HG02981 (cell line): Measurements from ENCODE around the gene CACNA1C.

Source experiments
- ATAC-seq: cut with Tn5 transposase; IDR thresholded peaks from one replicate; pipeline ENCODE4 v1.9.1; 2021; ENCODE audit warnings: mild to moderate bottlenecking, moderate library complexity; ENCODE audit not compliant: unreplicated experiment

Gene CACNA1C

GRCh38 chr12:2052826-2053678 is at the start of gene CACNA1C:
Gene CACNA1C, plus strand, starts transcription at chr12:2052987. Its CDS starts 576 bp downstream, at chr12:2053563.
- ATAC-seq = no peak

GRCh38 chr12:2003676-2004112 is 49.1 kb upstream of the CACNA1C start:
- no peak for ATAC-seq

- peak; percentile 99 for ATAC-seq
Measured at GRCh38 chr12:2004113-2004929, 48.5 kb upstream of the CACNA1C start, which contains the start of gene DCP1B. Gene DCP1B, minus strand, starts transcription at chr12:2004457. Its CDS starts 26 bp downstream, at chr12:2004431.

GRCh38 chr12:2008677-2009076 is 44.1 kb upstream of the CACNA1C start:
- no peak for ATAC-seq

GRCh38 chr12:2009623-2010022 is 43.2 kb upstream of the CACNA1C start:
- ATAC-seq = no peak

DNA sequence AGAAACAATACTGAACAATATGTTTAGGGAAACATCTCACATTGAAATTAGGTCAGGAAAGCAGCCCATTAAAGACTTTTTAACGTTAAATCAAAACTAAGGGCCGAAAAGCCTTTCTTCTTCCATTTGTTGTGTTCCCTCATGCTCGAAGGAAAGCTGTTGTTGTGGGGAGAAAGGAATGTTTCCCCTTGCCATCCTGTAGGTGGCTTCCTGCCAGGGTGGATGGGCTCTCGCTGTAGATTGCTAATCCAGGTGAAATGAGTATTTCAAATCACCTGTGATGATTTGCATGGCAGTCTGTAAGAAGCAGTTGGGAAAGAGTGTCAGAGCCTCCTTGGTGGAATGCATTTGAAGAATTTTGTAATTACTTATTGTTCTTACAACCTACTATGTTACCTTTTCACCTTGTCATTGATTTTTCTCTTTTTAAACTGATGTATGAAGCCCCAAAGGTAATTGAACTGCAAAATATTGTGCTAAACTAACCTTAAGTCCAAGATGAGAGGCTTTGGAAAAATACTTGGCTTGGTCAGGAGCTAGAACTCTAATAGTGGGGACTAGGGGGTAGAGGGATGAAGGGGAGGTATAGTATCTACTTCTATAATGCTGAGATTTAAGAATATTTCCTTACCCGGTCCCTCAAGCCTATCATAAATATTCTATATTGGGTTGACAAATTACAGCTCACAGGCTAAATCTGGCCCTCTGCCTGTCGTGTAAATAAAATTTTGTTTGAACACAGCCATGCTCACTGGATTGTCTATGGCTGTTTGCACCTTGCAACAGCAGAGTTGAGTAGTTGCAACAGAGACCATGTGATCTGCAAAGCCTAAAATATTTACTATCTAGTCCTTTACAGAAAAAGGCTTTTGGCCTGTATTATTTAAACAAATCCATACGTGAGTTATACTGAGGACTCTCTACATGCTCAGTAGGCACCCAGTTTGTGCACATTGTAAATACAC is 40.9 kb upstream of the CACNA1C start:
- no peak for ATAC-seq

DNA sequence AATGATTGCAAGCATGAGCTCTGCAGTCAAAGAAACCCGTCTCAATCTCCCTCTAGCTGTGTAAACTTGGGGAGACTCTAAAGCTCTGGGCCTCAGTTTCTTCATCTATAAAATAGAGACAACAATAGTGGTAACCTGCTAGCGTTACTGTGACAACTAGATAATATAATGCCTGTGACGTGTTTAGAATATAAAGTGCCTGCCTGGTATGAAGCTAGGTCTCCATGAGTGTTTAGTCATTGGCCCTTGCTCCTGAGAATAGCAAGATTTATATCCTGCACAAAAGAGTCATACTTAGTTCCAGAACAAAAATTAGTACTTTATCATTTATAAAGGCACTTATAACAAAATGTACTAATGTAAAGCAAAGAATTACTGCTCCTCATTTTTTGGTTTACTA is 39.7 kb upstream of the CACNA1C start:
- ATAC-seq = no peak

- no peak for ATAC-seq
Measured at GRCh38 chr12:2013527-2014223, 39.1 kb upstream of the CACNA1C start.

DNA sequence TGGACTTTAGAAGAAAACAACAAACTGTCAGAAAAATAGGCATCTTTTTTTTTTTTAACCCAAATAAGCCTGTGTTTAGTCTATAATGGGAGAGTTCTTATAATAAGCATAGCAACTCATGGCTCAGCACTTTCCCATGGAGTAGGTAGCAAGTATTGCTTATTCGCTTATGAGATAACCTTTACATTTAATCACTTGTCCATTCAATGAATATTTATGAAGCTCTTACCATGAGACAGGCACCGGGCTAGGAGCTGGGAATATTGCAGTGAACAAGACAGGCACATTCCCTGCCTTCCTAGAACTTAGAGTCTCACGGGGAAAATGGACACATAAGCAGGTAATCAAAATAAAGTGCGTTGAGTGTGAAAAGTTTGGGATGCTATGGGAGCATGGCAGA is 38.6 kb upstream of the CACNA1C start:
- no peak for ATAC-seq

GRCh38 chr12:2016862-2017545 is 35.8 kb upstream of the CACNA1C start:
- no peak for ATAC-seq

DNA sequence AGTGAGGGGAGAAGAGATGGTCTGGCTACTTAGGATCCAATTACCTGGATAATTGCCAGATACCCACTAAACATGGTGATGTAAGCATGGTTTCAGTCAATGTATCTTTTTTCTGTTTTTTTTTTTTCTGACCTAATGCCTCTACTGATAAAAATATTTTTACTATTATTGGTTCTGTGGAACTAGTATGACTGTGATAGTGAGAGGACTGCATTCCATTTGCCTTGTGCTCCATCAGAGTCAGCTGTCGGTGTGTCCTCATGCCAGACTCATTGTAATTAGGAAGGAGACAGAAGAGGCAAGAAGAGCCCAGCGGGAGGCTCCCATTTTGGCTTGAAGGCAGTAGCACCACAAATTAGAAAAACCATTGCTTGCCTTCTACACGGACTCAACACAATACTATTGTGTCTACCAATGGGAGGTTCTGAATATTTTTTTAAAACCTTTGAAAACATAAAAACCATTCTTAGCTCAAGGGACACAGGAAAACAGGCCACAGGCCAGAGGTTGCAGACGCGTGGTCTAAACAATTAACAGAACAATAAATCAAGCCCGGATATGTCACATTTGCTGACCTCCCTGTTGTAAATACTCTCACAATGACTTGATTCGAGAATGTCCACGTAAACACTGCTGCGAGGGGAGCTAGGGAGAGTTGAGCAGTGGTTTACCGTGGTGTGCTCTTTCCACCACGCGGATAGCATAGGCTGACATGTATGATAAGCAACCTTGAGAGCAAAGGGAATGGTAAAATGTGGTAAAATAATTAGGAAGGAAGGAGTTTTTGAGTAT is 35.0 kb upstream of the CACNA1C start:
- no peak for ATAC-seq

DNA sequence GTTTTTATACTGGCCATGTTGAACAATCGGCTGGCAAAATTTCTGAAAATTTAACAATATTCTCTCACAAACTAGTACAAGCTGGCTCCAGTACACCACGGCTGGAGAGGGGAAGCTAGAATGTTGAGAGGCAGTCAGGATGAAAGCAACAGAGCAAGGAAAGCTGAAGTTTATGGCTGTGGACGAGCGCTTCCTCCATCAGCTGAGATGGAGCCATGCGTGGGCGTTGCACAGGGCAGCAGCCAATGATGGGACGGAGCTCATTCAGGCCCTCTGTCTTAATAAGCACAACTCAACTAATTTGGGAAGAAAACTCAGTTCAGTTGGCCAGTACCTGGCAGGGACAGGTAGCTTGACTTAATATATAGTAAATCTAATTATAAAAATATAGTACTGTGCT is 34.4 kb upstream of the CACNA1C start:
- no peak for ATAC-seq

DNA sequence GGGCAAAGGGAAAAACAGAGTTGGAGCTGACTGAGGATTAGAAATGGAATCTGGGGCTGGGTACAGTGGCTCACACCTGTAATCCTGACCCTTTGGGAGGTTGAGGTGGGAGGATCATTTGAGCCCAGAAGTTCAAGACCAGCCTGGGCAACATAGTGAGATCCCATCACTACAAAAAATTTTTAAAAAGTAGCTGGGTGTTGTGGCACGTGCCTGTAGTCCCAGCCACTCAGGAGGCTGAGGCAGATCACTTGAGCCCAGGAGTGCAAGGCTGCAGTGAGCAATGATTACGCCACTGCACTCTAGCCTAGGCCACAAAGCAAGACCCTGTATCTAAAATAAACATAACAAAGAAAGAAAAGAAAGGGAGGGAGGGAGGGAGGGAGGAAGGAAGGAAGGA is 33.7 kb upstream of the CACNA1C start:
- no peak for ATAC-seq

DNA sequence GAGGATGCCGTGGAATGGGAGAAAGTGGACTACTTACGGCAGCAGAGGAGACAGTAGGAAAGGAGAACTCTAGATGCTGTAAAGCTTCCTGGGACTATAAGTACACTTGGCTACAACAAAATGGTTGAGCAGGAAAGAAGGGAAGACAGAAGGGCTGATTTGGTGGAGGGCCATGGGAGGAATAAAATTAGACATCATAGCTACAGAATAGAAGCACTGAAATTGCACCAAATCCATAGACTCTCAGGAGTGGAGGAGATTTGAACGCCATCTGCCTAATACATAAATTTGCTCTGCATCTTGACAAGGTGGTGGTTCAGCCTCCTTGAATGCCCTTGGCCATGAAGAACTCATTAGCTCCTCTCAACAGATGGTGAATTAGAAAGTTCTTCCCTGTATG is 32.3 kb upstream of the CACNA1C start:
- ATAC-seq = no peak

GRCh38 chr12:2023365-2023764 is 29.4 kb upstream of the CACNA1C start:
- ATAC-seq = no peak

- ATAC-seq = no peak
Measured at GRCh38 chr12:2027351-2027750, 25.4 kb upstream of the CACNA1C start.

- no peak for ATAC-seq
Measured at GRCh38 chr12:2029851-2030250, 22.9 kb upstream of the CACNA1C start.

GRCh38 chr12:2032506-2032905 is 20.3 kb upstream of the CACNA1C start:
- no peak for ATAC-seq
